ENCODE measurements around the gene BAZ2B.

GRCh38 chr2:159281002-159281401, 335.3 kb downstream of the BAZ2B start:
- TF ChIP-seq CTCF (IDR thresholded peaks at IDR 0.05) (no peak), POLR2AphosphoS5 (IDR thresholded peaks at IDR 0.05) (no peak), EP300 (IDR thresholded peaks at IDR 0.05) (no peak), POLR2A (IDR thresholded peaks at IDR 0.05) (no peak)
